GM12878 (cell line): ENCODE results near the gene DCPS.

Source experiments
- BHLHE40 ChIP-seq, 2 experiments: fragments of 450-650 bp in 1 of 2; IDR thresholded peaks; 2 replicates each; pipeline ENCODE4 v1.6.1; 2011 to 2017; ENCODE audit warnings: low read depth in 2 of 2, borderline replicate concordance in 1 of 2, improper control_type of control experiment in 1 of 2, low read length in 1 of 2, mild to moderate bottlenecking in 1 of 2
- CEBPB ChIP-seq, 2 experiments: fragments of 150-350 bp in 1 of 2; IDR thresholded peaks; 2 replicates each; pipeline ENCODE4 v1.6.1; 2012 to 2014; ENCODE audit warnings: low read depth in 2 of 2, low read length in 2 of 2, borderline replicate concordance in 1 of 2, inconsistent platforms in 1 of 2
- CTCF ChIP-seq, 3 experiments: IDR thresholded peaks in 2 of 3; conservative IDR thresholded peaks in 1 of 3; 2 replicates each; pipeline ENCODE4 v1.5.1; 2011; ENCODE audit warnings: low read depth in 3 of 3, low read length in 3 of 3, mild to moderate bottlenecking in 3 of 3, control low read depth in 2 of 3, moderate library complexity in 2 of 3, inconsistent platforms in 1 of 3, mixed read lengths in 1 of 3; ENCODE audit not compliant: control insufficient read depth in 2 of 3, insufficient read depth in 1 of 3; ENCODE audit errors: extremely low read depth in 1 of 3
- FOS ChIP-seq: IDR thresholded peaks from 3 replicates; pipeline ENCODE4 v1.6.1; 2011; ENCODE audit warnings: borderline replicate concordance; ENCODE audit not compliant: insufficient read length; ENCODE audit errors: extremely low read depth
- NR2F1 ChIP-seq: fragments of 450-650 bp; conservative IDR thresholded peaks from 2 replicates; pipeline ENCODE4 v1.6.1; 2017; ENCODE audit warnings: mild to moderate bottlenecking
- PAX5 ChIP-seq: IDR thresholded peaks from 2 replicates; pipeline ENCODE4 v1.6.1; 2011; ENCODE audit warnings: low read depth, low read length, borderline replicate concordance
- POLR2A ChIP-seq: IDR thresholded peaks from 2 replicates; pipeline ENCODE4 v1.6.1; 2011; ENCODE audit warnings: low read depth, mild to moderate bottlenecking, low read length
- RFX5 ChIP-seq: IDR thresholded peaks from 2 replicates; pipeline ENCODE4 v1.6.1; 2011; ENCODE audit warnings: low read depth, low read length, improper control_type of control experiment
- TCF7 ChIP-seq: IDR thresholded peaks from 2 replicates; pipeline ENCODE4 v1.6.1; 2014; ENCODE audit warnings: antibody characterized with exemption, borderline replicate concordance
- ZSCAN29 ChIP-seq: fragments of 450-650 bp; IDR thresholded peaks from 2 replicates; pipeline ENCODE4 v1.6.1; 2017; ENCODE audit warnings: mild to moderate bottlenecking, moderate library complexity
- TF ChIP-seq, protein P1 (sequence below): IDR thresholded peaks from 2 replicates; pipeline ENCODE4 v1.6.1; 2012; ENCODE audit warnings: low read depth, low read length, improper control_type of control experiment
- TF ChIP-seq, protein P2 (sequence below): IDR thresholded peaks from 2 replicates; pipeline ENCODE4 v1.6.1; 2012; ENCODE audit warnings: mild to moderate bottlenecking, low read depth, low read length

- TF ChIP-seq POLR2A: no peak
- TF ChIP-seq FOS: no peak
- no peak for TF ChIP-seq TCF7
- no peak for TF ChIP-seq CTCF (IDR thresholded peaks at IDR 0.05 in 2 of 3, conservative IDR thresholded peaks at IDR 0.05 in 1 of 3; ENCODE audit: control insufficient read depth in 2 of 3, extremely low read depth in 1 of 3, insufficient read depth in 1 of 3, low read depth in 3 of 3, low read length in 3 of 3)
- no peak for TF ChIP-seq CEBPB (IDR thresholded peaks at IDR 0.05; ENCODE audit: borderline replicate concordance in 1 of 2, low read depth in 2 of 2, low read length in 2 of 2)
- no peak for TF ChIP-seq NR2F1
- no peak for TF ChIP-seq BHLHE40 (IDR thresholded peaks at IDR 0.05; ENCODE audit: borderline replicate concordance in 1 of 2, low read depth in 2 of 2, low read length in 1 of 2)
- no peak for TF ChIP-seq PAX5
- no peak for TF ChIP-seq ZSCAN29
- TF ChIP-seq RFX5: no peak
- TF ChIP-seq, protein P1, sequence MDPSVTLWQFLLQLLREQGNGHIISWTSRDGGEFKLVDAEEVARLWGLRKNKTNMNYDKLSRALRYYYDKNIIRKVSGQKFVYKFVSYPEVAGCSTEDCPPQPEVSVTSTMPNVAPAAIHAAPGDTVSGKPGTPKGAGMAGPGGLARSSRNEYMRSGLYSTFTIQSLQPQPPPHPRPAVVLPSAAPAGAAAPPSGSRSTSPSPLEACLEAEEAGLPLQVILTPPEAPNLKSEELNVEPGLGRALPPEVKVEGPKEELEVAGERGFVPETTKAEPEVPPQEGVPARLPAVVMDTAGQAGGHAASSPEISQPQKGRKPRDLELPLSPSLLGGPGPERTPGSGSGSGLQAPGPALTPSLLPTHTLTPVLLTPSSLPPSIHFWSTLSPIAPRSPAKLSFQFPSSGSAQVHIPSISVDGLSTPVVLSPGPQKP: no peak
- TF ChIP-seq, protein P2, sequence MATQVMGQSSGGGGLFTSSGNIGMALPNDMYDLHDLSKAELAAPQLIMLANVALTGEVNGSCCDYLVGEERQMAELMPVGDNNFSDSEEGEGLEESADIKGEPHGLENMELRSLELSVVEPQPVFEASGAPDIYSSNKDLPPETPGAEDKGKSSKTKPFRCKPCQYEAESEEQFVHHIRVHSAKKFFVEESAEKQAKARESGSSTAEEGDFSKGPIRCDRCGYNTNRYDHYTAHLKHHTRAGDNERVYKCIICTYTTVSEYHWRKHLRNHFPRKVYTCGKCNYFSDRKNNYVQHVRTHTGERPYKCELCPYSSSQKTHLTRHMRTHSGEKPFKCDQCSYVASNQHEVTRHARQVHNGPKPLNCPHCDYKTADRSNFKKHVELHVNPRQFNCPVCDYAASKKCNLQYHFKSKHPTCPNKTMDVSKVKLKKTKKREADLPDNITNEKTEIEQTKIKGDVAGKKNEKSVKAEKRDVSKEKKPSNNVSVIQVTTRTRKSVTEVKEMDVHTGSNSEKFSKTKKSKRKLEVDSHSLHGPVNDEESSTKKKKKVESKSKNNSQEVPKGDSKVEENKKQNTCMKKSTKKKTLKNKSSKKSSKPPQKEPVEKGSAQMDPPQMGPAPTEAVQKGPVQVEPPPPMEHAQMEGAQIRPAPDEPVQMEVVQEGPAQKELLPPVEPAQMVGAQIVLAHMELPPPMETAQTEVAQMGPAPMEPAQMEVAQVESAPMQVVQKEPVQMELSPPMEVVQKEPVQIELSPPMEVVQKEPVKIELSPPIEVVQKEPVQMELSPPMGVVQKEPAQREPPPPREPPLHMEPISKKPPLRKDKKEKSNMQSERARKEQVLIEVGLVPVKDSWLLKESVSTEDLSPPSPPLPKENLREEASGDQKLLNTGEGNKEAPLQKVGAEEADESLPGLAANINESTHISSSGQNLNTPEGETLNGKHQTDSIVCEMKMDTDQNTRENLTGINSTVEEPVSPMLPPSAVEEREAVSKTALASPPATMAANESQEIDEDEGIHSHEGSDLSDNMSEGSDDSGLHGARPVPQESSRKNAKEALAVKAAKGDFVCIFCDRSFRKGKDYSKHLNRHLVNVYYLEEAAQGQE: no peak
Measured at GRCh38 chr11:126385991-126386728, 82.3 kb downstream of the DCPS start.
